Right lobe of liver (tissue), 6 donors: Measurements from ENCODE around the gene C1QL1. TPM values are rescaled to one million over a fixed set of nuclear protein-coding genes. Genes with fewer than 3 reads are reported as not detected.

ENCODE experiments used
- ATAC-seq, 4 donors: fragments of 200-7000 bp; cut with Tn5 transposase; one replicate each; pipeline ENCODE4 v1.9.1; 2020; ENCODE audit warnings: mild to moderate bottlenecking in 4 of 4, moderate library complexity in 4 of 4
- DNase-seq, 3 donors: peaks; one replicate each; pipeline ENCODE4 v3.0.0-alpha.2; 2020
- H3K27ac ChIP-seq, 3 donors: fragments of 200-600 bp; one replicate each; pipeline ENCODE4 v1.8.0; 2022
- H3K27me3 ChIP-seq, 2 donors: fragments of 200-600 bp; one replicate each; pipeline ENCODE4 v1.8.0; 2022
- H3K36me3 ChIP-seq, 4 donors: fragments of 200-600 bp; sonication (generic) in 1 of 4; one replicate each; pipeline versions ENCODE4 v1.5.1 to v1.8.0; 2017 to 2022; ENCODE audit warnings: control low read depth in 1 of 4
- H3K4me1 ChIP-seq, 4 donors: fragments of 200-600 bp; sonication (generic) in 1 of 4; one replicate each; pipeline versions ENCODE4 v1.5.1 to v1.8.0; 2017 to 2022; ENCODE audit warnings: control low read depth in 1 of 4
- H3K4me3 ChIP-seq, 3 donors: fragments of 200-600 bp; one replicate each; pipeline ENCODE4 v1.8.0; 2022
- H3K9me3 ChIP-seq, 4 donors: fragments of 200-600 bp; sonication (generic) in 1 of 4; one replicate each; pipeline versions ENCODE4 v1.5.1 to v1.8.0; 2017 to 2022; ENCODE audit warnings: control low read depth in 1 of 4
- POLR2A ChIP-seq: fragments of 450-650 bp; IDR thresholded peaks from one replicate; pipeline ENCODE4 v1.6.1; 2017; ENCODE audit warnings: antibody characterized with exemption, mild to moderate bottlenecking
- WGBS: methylation state at CpG from one replicate; pipeline ENCODE4 v1.1.6; 2018; ENCODE audit warnings: low coverage, low lambda C conversion rate; ENCODE audit not compliant: insufficient coverage; ENCODE audit errors: missing lambda C conversion rate; 5-methylcytosine and 5-hydroxymethylcytosine counted together
- intact Hi-C, 2 donors: fragments of 100-400 bp; cut with DNase I; formaldehyde crosslinking; loops; one replicate each; pipeline versions ENCODE4 v1.11.2 to v1.14.1; 2022
- long read RNA-seq: library from polyadenylated mRNA; unstranded; transcript quantifications from one replicate; pipeline ENCODE4 v2.0.0, GENCODE V29; 2019
- total RNA-seq, 6 experiments: library from RNA; depleted of rRNA in 2 of 6; stranded (reverse); fragments of >200 nt in 2 of 6; fragmentation: NEBNext Ultra II Directional in 3 of 6; extraction: Animal tissue kit (Norgen Biotek cat#: 25700) in 3 of 6; gene quantifications; one replicate each; pipeline versions ENCODE4 v1.1.0 to v1.2.4, GENCODE V29; 2016 to 2023
- TF ChIP-seq, protein P1 (sequence below), 4 donors: fragments of 200-600 bp in 3 of 4; fragments of 450-650 bp in 1 of 4; IDR thresholded peaks; one replicate each; pipeline versions ENCODE4 v1.5.1 to v1.8.0; 2016 to 2022; ENCODE audit warnings: antibody characterized with exemption in 4 of 4, mild to moderate bottlenecking in 2 of 4
- donor health status: DM: no; HTN: yes; CAD: no.
- donor health status: DM: no; HTN: no; CAD: no.
- donor health status: DM: no; HTN: no; CAD: no.
- donor health status: DM: no; HTN: yes; CAD: no.
- donor health status: DM: no; HTN: yes; CAD: no.

Gene C1QL1
- under 1 TPM in 4 of 6 experiments, not detected in 2; 0.31 to 0.62 (median 0.38) TPM for total RNA-seq
- long read RNA-seq = 0 reads

DNA sequence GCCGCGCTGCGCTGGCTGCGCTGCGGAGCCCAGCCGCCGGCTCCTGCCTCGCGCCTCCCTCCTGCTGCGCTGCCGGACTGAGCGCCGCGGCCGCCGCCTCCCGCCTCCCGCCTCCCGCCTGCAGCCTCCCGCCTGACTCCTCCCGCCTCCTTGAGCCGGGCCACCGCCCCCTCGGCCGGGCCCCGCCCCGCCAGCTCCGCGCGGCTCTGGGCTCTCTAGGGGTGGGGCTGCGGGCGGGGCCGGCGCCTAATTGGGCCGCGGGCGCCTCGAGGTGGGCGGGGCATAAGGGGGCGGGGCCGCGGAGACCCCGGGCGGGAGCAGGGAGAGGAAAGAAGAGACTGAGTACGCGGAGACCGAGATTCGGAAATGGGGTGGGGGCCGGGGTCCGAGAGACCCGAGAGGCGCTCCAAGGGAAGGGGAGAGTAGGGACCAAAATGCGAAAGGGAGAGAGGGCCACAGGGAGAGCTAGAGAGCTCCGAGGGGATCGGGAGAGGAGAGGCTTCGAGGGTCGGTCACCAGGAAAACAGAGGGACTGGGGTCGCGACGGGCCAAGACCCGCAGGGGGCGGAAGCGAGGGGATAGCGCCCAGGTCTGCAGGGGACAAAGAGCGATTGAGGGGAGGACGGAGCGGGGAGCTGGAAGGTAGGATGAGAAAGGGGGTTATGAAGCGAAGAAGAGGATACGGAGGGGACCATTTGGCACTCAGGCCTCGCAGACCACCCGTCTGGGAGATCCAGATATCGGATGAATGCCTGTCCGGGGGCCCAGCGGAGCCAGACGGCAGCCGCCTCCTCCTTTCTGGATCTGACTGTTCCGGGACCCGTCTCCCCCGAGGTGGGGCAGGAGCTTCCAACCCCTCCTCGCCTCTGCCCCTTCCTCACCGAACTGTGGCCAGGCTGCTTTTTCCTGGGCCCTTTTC is at the start of gene C1QL1:
C1QL1 (minus strand) TSS at position 79 of the 919 bp plus-strand sequence. CDS start 255 bp downstream, outside the sequence.
- peak within 1 kb of the TSS; percentile 25 to 34 (median 29) for H3K4me3 ChIP-seq
- intact Hi-C loops = no loop called here
- peak; percentile 97 to 99 (median 98) for ATAC-seq
- peaks cover 0 to 26% of the 10 kb centered on the region in 2 donors for H3K27me3 ChIP-seq
- DNase-seq = peak; percentile 88 to 92 (median 90)
- no peaks in the 10 kb centered on the region for H3K9me3 ChIP-seq
- 4% methylated on average over 37 of the region's 81 CpGs for WGBS
- peaks cover 0 to 17% (median 0%) of the 10 kb centered on the region in 4 donors for H3K4me1 ChIP-seq
- TF ChIP-seq POLR2A = no peak
- TF ChIP-seq, protein P1, sequence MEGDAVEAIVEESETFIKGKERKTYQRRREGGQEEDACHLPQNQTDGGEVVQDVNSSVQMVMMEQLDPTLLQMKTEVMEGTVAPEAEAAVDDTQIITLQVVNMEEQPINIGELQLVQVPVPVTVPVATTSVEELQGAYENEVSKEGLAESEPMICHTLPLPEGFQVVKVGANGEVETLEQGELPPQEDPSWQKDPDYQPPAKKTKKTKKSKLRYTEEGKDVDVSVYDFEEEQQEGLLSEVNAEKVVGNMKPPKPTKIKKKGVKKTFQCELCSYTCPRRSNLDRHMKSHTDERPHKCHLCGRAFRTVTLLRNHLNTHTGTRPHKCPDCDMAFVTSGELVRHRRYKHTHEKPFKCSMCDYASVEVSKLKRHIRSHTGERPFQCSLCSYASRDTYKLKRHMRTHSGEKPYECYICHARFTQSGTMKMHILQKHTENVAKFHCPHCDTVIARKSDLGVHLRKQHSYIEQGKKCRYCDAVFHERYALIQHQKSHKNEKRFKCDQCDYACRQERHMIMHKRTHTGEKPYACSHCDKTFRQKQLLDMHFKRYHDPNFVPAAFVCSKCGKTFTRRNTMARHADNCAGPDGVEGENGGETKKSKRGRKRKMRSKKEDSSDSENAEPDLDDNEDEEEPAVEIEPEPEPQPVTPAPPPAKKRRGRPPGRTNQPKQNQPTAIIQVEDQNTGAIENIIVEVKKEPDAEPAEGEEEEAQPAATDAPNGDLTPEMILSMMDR (IDR thresholded peaks at IDR 0.05) = no peak
- no peak within 1 kb of the TSS for H3K27ac ChIP-seq
- no peaks in the 10 kb centered on the region for H3K36me3 ChIP-seq

DNA sequence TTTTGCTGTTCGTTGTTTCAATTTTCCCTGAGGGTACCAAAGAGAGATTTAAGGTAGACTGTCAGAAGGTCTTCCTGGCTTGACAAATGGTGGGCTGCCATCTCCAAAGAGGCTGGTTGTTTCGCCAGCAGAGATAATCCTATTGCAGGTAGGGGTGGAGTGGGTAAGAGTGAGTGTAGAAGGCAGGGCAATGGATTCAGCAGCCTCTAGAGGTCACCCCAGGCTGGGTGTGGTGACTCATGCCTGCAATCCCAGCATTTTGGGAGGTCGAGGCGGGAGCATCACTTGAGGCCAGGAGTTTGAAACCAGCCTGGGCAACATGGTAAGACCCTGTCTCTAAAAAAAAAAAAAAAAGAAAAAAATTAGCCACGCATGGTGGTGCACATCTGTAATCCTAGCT is 48.7 kb upstream of the C1QL1 start:
- Histone ChIP-seq H3K27ac (no peak overlapping the region), H3K4me3 (no peak overlapping the region), H3K27me3 (no peaks in the 10 kb centered on the region), H3K36me3 (no peaks in the 10 kb centered on the region), H3K4me1 (peaks cover 0 to 37% (median 14%) of the 10 kb centered on the region in 4 donors), H3K9me3 (no peaks in the 10 kb centered on the region)
- TF ChIP-seq, protein P1 (IDR thresholded peaks at IDR 0.05) = peak in 3 of 4 donors; percentile 36 to 46 (median 42)
- no peak for TF ChIP-seq POLR2A
- WGBS = 34% methylated on average over 5 of the region's 5 CpGs
- DNase-seq (peak in 1 of 3 donors; percentile 37), ATAC-seq (peak; percentile 40 to 56 (median 52))
- intact Hi-C loops = no loop called here

DNA sequence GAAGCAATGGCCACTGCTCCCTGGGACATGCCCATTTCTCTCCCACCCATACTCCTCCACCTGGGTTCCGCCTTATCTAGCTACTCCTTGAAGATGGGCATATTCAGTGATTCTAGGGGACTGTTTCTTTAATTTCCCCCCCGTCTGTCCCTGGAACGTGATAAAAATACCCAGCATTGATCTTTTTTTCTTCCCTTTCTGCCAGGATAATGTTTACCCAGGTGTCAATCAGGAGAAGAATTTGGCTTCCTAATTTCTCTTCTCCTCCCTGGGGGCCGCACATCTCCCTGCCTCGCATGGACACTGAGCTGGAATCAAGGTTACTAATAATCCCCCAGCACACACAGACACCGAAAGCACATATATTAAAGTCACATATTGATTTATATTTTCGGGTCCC is 48.1 kb upstream of the C1QL1 start:
- intact Hi-C loops = no loop called here
- Histone ChIP-seq H3K9me3 (no peaks in the 10 kb centered on the region), H3K27ac (no peak overlapping the region), H3K27me3 (no peaks in the 10 kb centered on the region), H3K4me1 (peaks cover 0 to 31% (median 12%) of the 10 kb centered on the region in 4 donors), H3K4me3 (no peak overlapping the region), H3K36me3 (no peaks in the 10 kb centered on the region)
- no peak for TF ChIP-seq POLR2A
- TF ChIP-seq, protein P1 (IDR thresholded peaks at IDR 0.05) = no peak
- DNase-seq (no peak), ATAC-seq (peak; percentile 6 to 52 (median 28))
- 28% methylated on average over 7 of the region's 7 CpGs for WGBS

DNA sequence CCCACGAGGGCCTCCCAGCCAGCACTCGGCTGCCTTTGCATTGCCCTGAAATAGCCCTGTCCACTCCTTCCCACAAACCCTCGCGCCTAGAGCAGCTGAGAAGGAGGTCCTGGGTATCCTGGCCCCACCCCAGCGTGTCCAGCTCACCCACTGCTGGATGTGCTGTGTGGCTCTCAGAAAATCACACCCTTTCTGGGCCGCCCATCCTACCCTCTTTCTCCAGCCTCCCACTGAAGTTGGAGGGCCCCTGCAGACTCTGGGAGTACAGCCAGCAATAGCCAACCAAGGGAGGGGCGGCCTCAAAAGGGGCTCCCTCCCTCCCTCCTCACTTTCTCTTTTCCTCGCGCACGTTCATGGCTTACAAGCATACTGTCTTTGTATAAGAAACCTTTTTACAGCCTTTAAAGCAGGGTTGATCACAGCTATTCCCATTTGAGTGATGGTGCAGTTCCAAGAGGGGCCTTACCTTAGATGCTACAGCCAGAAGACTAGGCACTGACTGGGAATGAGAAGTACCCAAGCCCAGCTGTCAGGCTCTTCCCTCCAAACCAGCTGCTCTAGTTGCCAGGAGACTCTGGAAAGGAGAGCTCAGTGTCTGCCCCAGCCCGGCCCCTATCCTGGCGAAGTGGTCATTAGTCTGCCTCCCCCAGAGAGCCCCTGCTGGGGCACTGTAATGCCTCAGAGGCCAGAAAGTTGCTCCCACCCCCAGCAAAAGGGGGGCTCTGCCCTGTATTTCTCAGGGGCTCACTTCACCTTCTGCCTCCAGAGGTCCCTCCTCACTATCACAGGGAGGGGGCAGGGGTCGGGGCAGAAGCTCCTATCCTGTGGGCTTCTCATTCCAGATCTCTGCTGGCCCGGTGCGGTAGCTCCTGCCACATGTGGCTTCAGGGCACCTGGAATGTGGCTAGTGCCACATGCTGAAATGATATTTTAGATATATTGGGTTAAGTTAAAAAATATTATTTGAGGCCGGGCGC is 45.2 kb upstream of the C1QL1 start:
- Histone ChIP-seq H3K4me3 (no peak overlapping the region), H3K27ac (no peak overlapping the region), H3K9me3 (no peaks in the 10 kb centered on the region), H3K27me3 (no peaks in the 10 kb centered on the region), H3K4me1 (peaks cover 0 to 17% (median 10%) of the 10 kb centered on the region in 4 donors), H3K36me3 (no peaks in the 10 kb centered on the region)
- no peak for TF ChIP-seq POLR2A
- TF ChIP-seq, protein P1 (IDR thresholded peaks at IDR 0.05) = no peak
- intact Hi-C loops = no loop called here
- ATAC-seq (no peak), DNase-seq (no peak)
- 66% methylated on average over 7 of the region's 17 CpGs for WGBS
